Left hindlimb (tissue), 1 donor: ENCODE data around the gene PNPLA6.
"Not testable (repeated sequence)": the region's sequence is repeated elsewhere in the genome, so short reads cannot be mapped to it uniquely, and the experiment has no call there.

ENCODE experiments used
- DNase-seq: peaks from one replicate; pipeline ENCODE4 v3.0.0-alpha.2; 2018

PNPLA6 gene

DNA sequence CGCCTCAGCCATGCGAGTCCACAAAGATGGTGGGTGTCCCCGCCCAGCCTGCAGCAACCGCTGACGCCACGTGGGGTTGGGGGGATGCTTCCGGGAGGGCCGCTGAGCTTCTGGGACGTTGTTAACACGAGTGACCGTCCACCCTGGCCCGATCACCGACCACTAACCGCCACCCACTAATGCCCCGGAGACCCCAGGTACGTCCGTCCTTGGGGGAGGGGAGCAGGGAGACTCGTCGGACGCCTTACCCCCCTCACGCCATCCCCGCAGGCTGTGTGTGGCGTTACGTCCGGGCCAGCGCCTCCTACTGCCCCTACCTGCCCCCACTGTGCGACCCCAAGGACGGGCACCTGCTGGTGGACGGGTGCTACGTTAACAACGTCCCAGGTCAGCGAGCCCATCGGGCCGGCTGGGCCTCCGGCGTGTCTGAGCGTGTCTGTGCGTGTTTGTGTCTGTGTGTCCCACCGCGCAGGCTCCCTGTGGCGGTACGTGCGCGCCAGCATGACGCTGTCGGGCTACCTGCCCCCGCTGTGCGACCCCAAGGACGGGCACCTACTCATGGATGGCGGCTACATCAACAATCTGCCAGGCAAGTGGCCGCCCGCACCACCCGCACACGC is 21.3 kb downstream of the PNPLA6 start:
- no peak for DNase-seq

- DNase-seq: no peak
Observed at GRCh38 chr19:7558667-7559066, 23.1 kb downstream of the PNPLA6 start.

GRCh38 chr19:7559102-7559501 is 23.6 kb downstream of the PNPLA6 start:
- no peak for DNase-seq

DNA sequence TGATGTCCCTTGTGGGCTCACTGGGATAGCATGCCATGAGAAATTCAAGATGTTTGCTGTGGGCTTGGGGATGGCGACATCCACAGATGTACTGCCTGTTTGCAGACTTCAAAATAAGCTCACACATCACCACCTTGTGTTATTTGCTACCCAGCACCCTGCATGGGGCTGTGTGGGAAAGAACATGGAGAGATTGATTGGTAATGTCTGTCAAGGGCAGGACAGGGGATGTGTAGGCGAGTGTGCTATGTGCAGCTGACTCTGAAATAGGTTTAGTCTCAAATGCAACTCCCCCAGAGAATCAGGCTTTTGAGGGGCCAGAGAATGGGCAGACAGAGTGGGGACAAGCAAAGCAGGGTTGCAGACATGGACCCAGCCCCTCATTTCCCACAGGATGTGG is 24.7 kb downstream of the PNPLA6 start:
- DNase-seq: no peak

DNA sequence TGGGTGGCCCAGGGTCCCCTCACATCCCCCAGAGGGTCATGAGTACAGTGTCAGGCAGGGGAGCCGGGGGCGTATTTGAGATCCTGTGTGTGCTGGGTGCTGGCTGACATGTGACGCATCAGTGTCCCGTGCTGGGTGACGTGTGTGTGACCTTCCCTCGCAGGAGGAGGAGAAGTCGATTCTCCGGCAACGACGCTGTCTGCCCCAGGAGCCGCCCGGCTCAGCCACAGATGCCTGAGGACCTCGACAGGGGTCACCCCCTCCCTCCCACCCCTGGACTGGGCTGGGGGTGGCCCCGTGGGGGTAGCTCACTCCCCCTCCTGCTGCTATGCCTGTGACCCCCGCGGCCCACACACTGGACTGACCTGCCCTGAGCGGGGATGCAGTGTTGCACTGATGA is 25.8 kb downstream of the PNPLA6 start:
- DNase-seq: no peak

- no peak for DNase-seq
Observed at GRCh38 chr19:7562646-7563393, 27.3 kb downstream of the PNPLA6 start.

GRCh38 chr19:7564866-7565265 is 29.3 kb downstream of the PNPLA6 start:
- DNase-seq: no peak

- DNase-seq: no peak
Observed at GRCh38 chr19:7565332-7565731, 29.8 kb downstream of the PNPLA6 start.

- DNase-seq: no peak
Observed at GRCh38 chr19:7570761-7571160, 35.2 kb downstream of the PNPLA6 start.

- DNase-seq: no peak
Observed at GRCh38 chr19:7575434-7576040, 40.0 kb downstream of the PNPLA6 start.

DNA sequence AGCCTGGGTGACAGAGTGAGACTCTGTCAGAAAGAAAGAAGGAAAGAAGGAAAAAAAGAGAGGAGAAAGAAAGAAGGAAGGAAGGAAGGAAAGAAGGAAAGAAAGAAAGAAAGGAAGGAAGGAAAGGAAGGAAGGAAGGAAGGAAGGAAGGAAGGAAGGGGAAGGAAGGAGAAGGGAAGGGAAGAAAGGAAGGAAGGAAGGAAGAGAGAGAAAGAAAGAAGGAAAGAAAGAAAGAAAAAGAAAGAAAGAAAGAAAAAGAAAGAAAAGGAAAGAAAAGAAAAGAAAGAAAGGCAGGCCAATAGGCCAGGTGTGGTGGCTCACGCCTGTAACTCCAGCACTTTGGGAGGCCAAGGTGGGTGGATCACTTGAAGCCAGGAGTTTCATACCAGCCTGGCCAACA is 41.9 kb downstream of the PNPLA6 start:
- DNase-seq: not testable (repeated sequence)

GRCh38 chr19:7578127-7578526 is 42.6 kb downstream of the PNPLA6 start:
- DNase-seq: no peak

- DNase-seq: no peak
Observed at GRCh38 chr19:7579182-7579581, 43.7 kb downstream of the PNPLA6 start.

DNA sequence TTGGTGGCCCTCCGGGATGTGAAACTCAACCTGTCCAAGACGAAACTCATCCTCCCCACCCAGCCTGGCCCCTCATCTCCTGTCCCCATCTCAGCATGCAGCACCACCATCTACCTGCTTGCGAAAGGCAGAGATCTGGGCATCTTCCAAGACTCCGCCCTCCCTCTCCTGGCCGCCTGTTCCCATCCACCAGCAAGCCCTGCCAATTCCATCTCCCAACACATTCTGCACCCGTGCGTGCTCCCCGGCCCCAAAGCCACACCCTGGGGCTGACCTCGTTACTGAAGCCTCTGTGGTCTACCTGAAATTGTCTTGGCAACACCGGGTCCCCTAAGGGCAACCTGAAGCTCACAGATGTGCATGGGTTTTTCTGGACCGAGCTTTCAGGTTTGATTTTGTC is 46.9 kb downstream of the PNPLA6 start:
- DNase-seq: no peak

DNA sequence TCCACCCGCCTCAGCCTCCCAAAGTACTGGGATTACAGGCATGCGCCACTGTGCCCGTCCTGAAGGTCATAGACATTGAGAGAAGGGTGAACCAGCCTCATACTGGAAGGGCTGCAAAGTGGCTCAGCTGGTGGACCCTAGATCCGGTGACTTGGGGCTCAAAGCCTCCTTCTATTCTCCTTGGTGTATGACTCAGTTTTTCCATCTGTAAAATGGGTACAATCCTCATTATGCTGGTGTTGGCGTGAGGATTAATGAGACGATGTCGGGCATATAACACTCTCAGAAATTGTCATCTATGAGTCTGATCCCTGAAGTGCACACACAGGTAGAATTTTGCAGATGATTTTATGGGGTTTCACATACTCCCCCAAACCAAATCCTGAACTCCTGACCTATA is 54.3 kb downstream of the PNPLA6 start:
- DNase-seq: no peak

GRCh38 chr19:7590256-7590655 is 54.7 kb downstream of the PNPLA6 start:
- DNase-seq: no peak

DNA sequence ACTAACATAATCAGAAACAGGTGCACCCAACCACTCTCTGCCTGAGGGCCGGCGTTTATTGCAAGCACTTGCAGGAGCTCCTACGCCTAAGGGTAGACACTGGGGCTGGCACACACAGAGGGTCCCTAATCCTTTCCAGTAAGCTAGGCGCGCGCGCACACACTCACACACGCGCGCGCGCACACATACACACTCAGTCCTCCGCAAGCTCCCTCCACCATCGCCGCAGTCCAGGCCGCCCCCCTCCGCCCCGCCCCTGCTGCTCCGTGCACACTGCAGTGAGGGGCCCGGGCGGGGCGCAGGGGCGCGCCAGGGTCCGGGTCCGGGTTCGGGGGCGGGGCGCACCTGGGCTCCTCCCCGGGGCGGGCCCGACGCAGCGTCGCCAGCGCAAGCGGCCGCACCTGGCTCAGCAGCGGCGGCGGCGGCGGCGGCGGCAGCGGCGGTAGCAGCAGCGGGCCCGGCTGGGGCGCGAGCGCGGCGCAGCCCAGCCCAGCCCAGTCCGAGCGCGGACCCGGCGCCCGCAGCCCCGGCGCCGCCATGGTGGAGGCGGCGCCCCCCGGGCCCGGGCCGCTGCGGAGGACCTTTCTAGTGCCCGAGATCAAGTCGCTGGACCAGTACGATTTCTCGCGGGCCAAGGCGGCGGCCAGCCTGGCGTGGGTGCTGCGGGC is 60.1 kb downstream of the PNPLA6 start, which contains the start of gene CAMSAP3:
TSS of gene CAMSAP3 (plus strand) at position 398 of the 668 bp plus-strand sequence. CDS start at position 538, 140 bp downstream.
- DNase-seq: no peak

DNA sequence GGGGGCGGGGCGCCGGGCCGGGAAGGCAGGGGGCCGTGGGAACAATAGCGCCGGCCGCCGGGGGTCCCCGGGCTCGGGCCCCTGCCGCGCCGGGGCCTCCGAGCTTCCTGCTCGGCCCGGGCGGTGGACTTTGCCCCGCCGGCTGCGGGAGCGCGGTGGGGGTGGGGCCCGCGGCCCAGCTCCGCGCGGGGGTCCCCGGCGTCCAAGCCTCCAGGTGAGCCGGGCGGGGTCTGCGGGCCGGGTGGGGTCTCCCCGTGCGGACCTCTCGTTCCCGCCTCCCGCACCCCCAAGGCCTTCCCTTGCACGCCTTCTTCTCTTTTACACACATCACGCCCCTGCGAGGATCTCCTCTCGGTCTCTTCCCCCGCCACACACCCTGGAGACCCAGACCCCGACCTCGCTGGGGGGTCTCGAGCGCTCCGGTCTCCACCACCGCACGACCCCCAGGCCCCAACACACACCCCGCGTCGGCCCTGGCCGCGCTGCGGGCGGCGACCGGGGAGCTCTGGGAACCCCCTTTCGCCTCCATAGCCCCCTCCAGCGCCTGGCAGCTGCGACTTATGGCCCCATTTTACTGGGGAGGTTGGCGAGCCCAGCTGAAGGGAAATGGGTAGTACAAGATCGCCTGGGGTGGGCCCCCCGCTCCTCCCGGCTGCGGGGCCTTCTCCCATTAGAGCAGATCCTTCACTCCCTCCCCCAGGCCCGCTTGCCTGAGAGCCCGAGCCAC is 60.9 kb downstream of the PNPLA6 start:
- no peak for DNase-seq

- no peak for DNase-seq
Observed at GRCh38 chr19:7597689-7598088, 62.2 kb downstream of the PNPLA6 start.

GRCh38 chr19:7598180-7598579 is 62.7 kb downstream of the PNPLA6 start:
- no peak for DNase-seq

DNA sequence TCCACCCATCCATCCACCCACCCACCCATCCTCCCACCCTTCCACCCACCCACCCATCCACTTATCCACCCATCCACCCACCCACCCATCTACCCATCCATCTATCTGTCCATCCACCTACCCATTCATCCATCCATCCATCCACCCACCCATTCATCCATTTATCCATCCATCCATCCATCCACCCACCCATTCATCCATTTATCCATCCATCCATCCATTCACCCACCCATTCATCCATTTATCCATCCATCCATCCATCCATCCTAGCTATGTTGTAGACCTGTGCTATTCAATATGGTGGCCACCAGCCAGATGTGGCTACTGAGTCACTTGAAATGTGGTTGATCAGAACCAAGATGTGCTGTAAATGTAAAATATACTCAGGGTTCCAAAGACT is 65.2 kb downstream of the PNPLA6 start:
- no peak for DNase-seq

DNA sequence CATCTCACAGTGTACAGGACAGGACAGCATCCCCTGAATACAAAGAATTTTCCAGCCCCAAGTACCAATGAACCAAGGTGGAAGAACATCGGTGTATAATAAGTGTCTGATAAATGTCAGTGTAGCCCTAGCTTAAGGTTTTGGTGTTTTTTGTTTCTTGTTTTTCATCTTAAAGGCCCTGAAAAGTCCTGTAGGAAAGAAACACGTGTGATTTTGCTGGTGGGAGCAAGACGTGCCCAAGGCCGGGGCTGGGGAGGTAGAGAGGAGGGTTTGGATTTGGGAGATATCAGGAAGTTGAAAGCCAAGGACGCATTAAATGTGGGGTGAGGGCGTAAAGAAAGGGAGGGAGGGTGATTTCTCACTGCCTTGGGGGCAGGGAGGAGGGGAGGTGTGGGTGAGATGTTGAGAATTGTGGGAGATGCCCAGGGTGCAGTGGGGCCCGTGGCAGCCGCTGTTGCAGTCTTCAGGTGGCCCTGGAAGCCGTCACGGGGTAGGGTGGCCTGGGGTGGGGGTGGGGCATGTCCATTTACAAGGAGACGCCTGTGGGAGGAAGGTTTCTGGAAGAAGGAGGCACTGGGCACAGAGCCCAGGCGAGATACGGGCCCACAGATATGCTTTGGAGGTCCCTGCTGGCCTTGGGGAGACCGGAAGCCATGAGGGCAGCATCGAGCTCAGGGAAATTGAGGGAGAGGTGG is 66.9 kb downstream of the PNPLA6 start:
- no peak for DNase-seq
